Thoracic aorta (tissue), 2 donors: ENCODE data around the gene SPTLC3. TPM values are rescaled to one million over a fixed set of nuclear protein-coding genes. Genes with fewer than 3 reads are reported as not detected.

Experiments used
- ATAC-seq: fragments of 150-250 bp; one replicate; pipeline ENCODE4 v1.8.0; 2017; ENCODE audit warnings: low read depth; ENCODE audit not compliant: insufficient number of reproducible peaks, low FRiP score
- DNase-seq: peaks from one replicate; pipeline ENCODE4 v3.0.0-alpha.2; 2020; ENCODE audit warnings: low spot score
- H3K27ac ChIP-seq, 2 donors: fragments of 200-600 bp; sonication (generic); 1 replicate in 1 of 2; 2 replicates in 1 of 2; pipeline ENCODE4 v1.5.1; 2016; ENCODE audit warnings: mild to moderate bottlenecking in 2 of 2, moderate library complexity in 2 of 2
- H3K27me3 ChIP-seq: fragments of 200-600 bp; sonication (generic); replicated peaks from 2 replicates; pipeline ENCODE4 v1.6.0; 2016; ENCODE audit warnings: mild to moderate bottlenecking; ENCODE audit not compliant: insufficient read depth
- H3K36me3 ChIP-seq: fragments of 200-600 bp; sonication (generic); one replicate; pipeline ENCODE4 v1.5.1; 2016
- H3K4me1 ChIP-seq, 2 donors: fragments of 200-600 bp; sonication (generic); 1 replicate in 1 of 2; 2 replicates in 1 of 2; pipeline versions ENCODE4 v1.5.1 to v1.6.0; 2016; ENCODE audit warnings: low read depth in 2 of 2, mild to moderate bottlenecking in 1 of 2; ENCODE audit not compliant: control insufficient read depth in 1 of 2
- H3K4me3 ChIP-seq: fragments of 200-600 bp; sonication (generic); 2 replicates; pipeline ENCODE4 v1.5.1; 2016; ENCODE audit warnings: mild to moderate bottlenecking
- H3K9me3 ChIP-seq: fragments of 200-600 bp; sonication (generic); 2 replicates; pipeline ENCODE4 v1.5.1; 2016
- total RNA-seq, 2 donors: library from RNA; depleted of rRNA; stranded (reverse); fragments of >200 nt; gene quantifications; one replicate each; pipeline versions ENCODE4 v1.1.0 to v1.2.3, GENCODE V29; 2016
- TF ChIP-seq, protein P1 (sequence below): fragments of 200-600 bp; sonication (generic); IDR thresholded peaks from one replicate; pipeline ENCODE4 v1.5.1; 2019; ENCODE audit warnings: antibody characterized with exemption

SPTLC3 gene
- total RNA-seq, 2 donors from 2014 or later = 4.5 to 6.2 TPM

DNA sequence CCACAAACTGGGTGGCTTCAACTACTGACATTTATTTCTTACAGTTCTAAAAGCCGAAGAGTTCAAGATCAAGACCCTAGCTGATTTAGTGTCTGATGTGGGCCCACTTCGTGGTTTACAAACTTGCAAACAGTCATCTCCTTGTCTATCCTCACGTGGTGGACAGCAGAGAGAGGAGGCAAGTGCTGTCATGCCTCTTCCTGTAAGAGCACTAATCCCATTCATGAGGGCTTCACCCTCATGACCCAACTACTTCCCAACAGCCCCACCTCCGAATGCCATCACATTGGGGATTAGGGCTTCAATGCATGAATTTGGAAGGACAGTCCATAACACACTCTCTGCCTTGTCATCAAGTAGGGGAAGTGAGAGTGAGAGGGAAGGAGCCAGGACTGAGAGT is 196.7 kb downstream of the SPTLC3 start:
- no peak overlapping the region for H3K4me3 ChIP-seq
- TF ChIP-seq, protein P1, sequence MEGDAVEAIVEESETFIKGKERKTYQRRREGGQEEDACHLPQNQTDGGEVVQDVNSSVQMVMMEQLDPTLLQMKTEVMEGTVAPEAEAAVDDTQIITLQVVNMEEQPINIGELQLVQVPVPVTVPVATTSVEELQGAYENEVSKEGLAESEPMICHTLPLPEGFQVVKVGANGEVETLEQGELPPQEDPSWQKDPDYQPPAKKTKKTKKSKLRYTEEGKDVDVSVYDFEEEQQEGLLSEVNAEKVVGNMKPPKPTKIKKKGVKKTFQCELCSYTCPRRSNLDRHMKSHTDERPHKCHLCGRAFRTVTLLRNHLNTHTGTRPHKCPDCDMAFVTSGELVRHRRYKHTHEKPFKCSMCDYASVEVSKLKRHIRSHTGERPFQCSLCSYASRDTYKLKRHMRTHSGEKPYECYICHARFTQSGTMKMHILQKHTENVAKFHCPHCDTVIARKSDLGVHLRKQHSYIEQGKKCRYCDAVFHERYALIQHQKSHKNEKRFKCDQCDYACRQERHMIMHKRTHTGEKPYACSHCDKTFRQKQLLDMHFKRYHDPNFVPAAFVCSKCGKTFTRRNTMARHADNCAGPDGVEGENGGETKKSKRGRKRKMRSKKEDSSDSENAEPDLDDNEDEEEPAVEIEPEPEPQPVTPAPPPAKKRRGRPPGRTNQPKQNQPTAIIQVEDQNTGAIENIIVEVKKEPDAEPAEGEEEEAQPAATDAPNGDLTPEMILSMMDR = no peak

DNA sequence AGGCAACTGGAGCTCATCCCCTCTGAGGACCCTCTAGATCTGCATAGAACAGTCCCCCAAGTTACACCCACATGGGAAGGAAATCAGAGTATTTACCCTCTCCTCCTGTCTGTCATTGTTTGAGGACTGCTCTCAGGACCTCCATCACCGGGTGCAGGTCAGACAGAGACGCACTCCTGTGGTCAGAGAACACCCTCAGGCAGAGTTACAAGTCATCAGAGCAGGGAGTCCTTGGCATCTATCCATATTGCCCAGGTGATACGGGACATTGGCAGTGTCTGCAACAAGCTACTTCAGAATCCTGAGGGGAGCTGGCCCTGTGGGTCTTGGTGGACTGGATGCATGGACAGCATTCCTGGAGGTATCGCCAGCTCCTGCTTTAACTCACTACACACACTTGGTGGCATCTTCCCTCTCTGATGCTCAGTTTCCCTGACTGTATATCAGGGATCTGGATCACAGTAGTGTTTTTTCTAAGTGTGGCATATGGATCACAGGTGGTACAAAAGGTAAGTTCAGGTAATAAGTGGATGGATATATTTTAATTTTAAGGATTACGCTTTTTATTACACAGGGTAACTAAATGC is 197.2 kb downstream of the SPTLC3 start:
- Histone ChIP-seq H3K4me3 (no peak overlapping the region), H3K27me3 (no peaks in the 10 kb centered on the region), H3K36me3 (no peaks in the 10 kb centered on the region), H3K9me3 (no peaks in the 10 kb centered on the region), H3K27ac (no peak overlapping the region), H3K4me1 (no peaks in the 10 kb centered on the region)
- ATAC-seq (no peak), DNase-seq (no peak)
- TF ChIP-seq, protein P1 = no peak

More for the DNA sequence above, 196.7 kb downstream of the SPTLC3 start:
- no peak overlapping the region for H3K27ac ChIP-seq
- no peaks in the 10 kb centered on the region for H3K4me1 ChIP-seq
- H3K27me3 ChIP-seq = no peaks in the 10 kb centered on the region
- H3K9me3 ChIP-seq = no peaks in the 10 kb centered on the region
- DNase-seq = no peak
- ATAC-seq = no peak
- H3K36me3 ChIP-seq = no peaks in the 10 kb centered on the region

DNA sequence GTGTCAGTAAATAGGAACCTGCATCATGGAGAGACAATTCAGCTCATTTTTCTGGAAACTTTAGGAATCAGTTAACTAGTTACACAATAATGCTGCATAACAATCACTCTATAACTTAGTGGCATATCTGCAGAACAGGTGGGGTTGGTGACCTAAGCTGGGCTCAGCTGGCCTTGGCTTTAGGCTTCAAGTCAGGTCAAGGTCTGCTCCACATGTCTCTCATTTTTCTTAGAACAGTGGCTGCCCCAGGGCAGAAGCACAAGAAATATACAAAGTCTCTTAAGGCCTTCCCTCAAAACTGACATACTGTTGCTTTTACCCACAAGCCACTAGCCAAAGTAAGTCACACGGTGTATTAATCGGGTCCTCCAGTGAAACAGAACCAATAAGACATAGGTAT is 198.2 kb downstream of the SPTLC3 start:
- Histone ChIP-seq H3K27me3 (no peaks in the 10 kb centered on the region), H3K4me3 (no peak overlapping the region), H3K27ac (no peak overlapping the region), H3K9me3 (no peaks in the 10 kb centered on the region), H3K4me1 (no peaks in the 10 kb centered on the region), H3K36me3 (no peaks in the 10 kb centered on the region)
- no peak for DNase-seq
- TF ChIP-seq, protein P1 = no peak
- no peak for ATAC-seq

DNA sequence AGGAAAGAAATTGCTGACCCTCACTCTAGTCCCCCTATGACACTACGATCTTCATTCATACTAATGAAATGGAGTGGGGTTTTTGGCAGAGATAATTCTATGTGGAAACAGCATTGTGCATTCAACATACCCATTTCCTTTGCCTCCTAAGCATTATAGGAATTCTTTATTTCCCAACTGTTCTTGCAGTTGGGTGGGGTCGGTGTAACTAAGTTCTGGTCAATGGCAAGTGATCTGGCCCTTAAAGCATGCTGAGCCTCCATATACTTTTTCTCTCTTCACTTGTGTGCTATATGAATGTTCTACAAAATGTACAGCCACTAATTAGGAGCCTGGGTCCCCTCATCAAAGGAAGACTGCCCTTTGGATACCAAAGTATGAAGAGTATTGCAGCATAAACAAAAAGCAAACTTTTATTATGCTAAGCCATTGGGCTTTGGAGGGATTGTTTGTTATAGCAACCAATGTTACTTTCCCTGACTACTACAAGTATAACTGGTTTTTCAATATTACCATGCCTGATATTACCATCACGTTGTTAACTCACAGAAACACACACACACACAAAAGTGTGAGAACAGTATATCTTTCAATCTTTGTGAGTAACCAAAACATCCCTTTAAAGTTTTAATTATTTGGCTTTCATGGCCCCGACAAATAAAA is 203.3 kb downstream of the SPTLC3 start:
- ATAC-seq = no peak
- Histone ChIP-seq H3K27ac (no peak overlapping the region), H3K9me3 (no peaks in the 10 kb centered on the region), H3K4me1 (no peaks in the 10 kb centered on the region), H3K4me3 (no peak overlapping the region), H3K36me3 (no peaks in the 10 kb centered on the region), H3K27me3 (no peaks in the 10 kb centered on the region)
- no peak for DNase-seq
- TF ChIP-seq, protein P1 = no peak

DNA sequence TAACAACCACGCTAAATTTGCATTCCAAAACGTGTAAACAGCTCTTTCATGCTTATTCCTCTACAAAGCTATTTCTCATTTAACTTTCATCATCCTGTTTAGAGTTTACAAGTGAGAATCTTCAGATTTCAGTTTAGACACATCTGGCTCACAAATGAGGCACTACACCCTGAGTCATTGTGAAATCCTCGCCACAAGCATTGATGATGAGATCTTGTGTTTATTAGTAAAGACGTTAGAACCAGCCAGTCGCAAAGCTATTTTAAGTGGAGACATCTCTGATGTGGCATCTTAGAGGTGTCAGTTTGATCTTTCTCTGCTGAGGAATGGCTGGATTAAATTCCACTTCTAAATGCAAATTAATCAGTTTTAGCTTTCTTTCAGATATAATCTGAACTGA is 204.0 kb downstream of the SPTLC3 start:
- ATAC-seq = no peak
- no peaks in the 10 kb centered on the region for H3K9me3 ChIP-seq
- H3K4me1 ChIP-seq = no peaks in the 10 kb centered on the region
- no peak overlapping the region for H3K27ac ChIP-seq
- DNase-seq = no peak
- no peaks in the 10 kb centered on the region for H3K27me3 ChIP-seq
- no peak overlapping the region for H3K4me3 ChIP-seq
- TF ChIP-seq, protein P1 = no peak
- H3K36me3 ChIP-seq = no peaks in the 10 kb centered on the region
